ENCODE data around the gene RAD51B.

The RAD51B gene

GRCh38 chr14:68714991-68715924 is 895.7 kb downstream of the RAD51B start:
- POLR2A ChIA-PET (ENCODE audit: low non-redundant PET): no interaction called here
- H3K27ac ChIP-seq: no peak overlapping the region
- no peak for TF ChIP-seq CTCF (conservative IDR thresholded peaks at IDR 0.05; ENCODE audit: low read depth)
- DNase-seq (ENCODE audit: low spot score): no peak
- CTCF ChIA-PET: no interaction called here

GRCh38 chr14:68716698-68717097 is 897.1 kb downstream of the RAD51B start:
- H3K27ac ChIP-seq: no peak overlapping the region
- POLR2A ChIA-PET (ENCODE audit: low non-redundant PET): interaction anchor here (0.6 kb wide), 1 partner anchor 76 kb away, joined by 3 read pairs; the partner anchor contains the start of gene ZFP36L1
- CTCF ChIA-PET: no interaction called here

GRCh38 chr14:68718023-68718990 is 898.7 kb downstream of the RAD51B start:
- POLR2A ChIA-PET (ENCODE audit: low non-redundant PET): no interaction called here
- no peak for DNase-seq (ENCODE audit: low spot score)
- H3K27ac ChIP-seq: no peak overlapping the region
- no peak for TF ChIP-seq CTCF (conservative IDR thresholded peaks at IDR 0.05; ENCODE audit: low read depth)
- CTCF ChIA-PET: interaction anchor here (1.0 kb wide), 1 partner anchor 71 kb away, joined by 3 read pairs; no protein-coding TSS in a partner anchor

More at GRCh38 chr14:68716698-68717097, 897.1 kb downstream of the RAD51B start:
- no peak for DNase-seq (ENCODE audit: low spot score)
- TF ChIP-seq CTCF (conservative IDR thresholded peaks at IDR 0.05; ENCODE audit: low read depth): no peak

GRCh38 chr14:68719634-68720384 is 900.2 kb downstream of the RAD51B start:
- no peak for TF ChIP-seq CTCF (conservative IDR thresholded peaks at IDR 0.05; ENCODE audit: low read depth)
- POLR2A ChIA-PET (ENCODE audit: low non-redundant PET): no interaction called here
- CTCF ChIA-PET: no interaction called here
- no peak for DNase-seq (ENCODE audit: low spot score)
- H3K27ac ChIP-seq: no peak overlapping the region

- no peak for DNase-seq (ENCODE audit: low spot score)
- ChIA-PET POLR2A (ENCODE audit: low non-redundant PET) (no interaction called here), CTCF (no interaction called here)
- H3K27ac ChIP-seq: no peak overlapping the region
- TF ChIP-seq CTCF (conservative IDR thresholded peaks at IDR 0.05; ENCODE audit: low read depth): no peak
These were observed 902.6 kb downstream of the RAD51B start for GRCh38 chr14:68722186-68722585.

All from RWPE1 (cell line).